CD4-positive, alpha-beta memory T cell (primary cell): ENCODE results near the gene FMN1. TPM values are rescaled to one million over a fixed set of nuclear protein-coding genes. Genes with fewer than 3 reads are reported as not detected.

Source experiments
- CTCF ChIA-PET: fragments of 350-600 bp; sonication (Branson Sonifier 250); formaldehyde crosslinking; loops from one replicate; lab custom pipeline; 2021; ENCODE audit warnings: inconsistent platforms; ENCODE audit not compliant: partially characterized antibody; lab: Charles Lee
- POLR2A ChIA-PET: fragments of 350-600 bp; sonication (Branson Sonifier 250); formaldehyde crosslinking; loops from one replicate; lab custom pipeline; 2021; ENCODE audit not compliant: partially characterized antibody; lab: Charles Lee
- DNase-seq, 5 donors: peaks; one replicate each; pipeline versions ENCODE4 v3.0.0 to v3.0.0-alpha.2; 2020 to 2022; ENCODE audit warnings: mixed read lengths in 1 of 5
- H3K27ac ChIP-seq: one replicate; pipeline ENCODE4 v1.7.0; 2013; ENCODE audit warnings: low read depth, low read length
- H3K27me3 ChIP-seq: 2 replicates; pipeline ENCODE4 v1.7.0; 2013; ENCODE audit warnings: mild to moderate bottlenecking, low read length, moderate library complexity; ENCODE audit not compliant: insufficient read depth
- H3K36me3 ChIP-seq: 2 replicates; pipeline ENCODE4 v1.7.0; 2013; ENCODE audit warnings: mild to moderate bottlenecking, low read length, moderate library complexity; ENCODE audit not compliant: insufficient read depth
- H3K4me1 ChIP-seq: 2 replicates; pipeline ENCODE4 v1.7.0; 2013; ENCODE audit warnings: mild to moderate bottlenecking, low read length, moderate library complexity; ENCODE audit not compliant: insufficient read depth
- H3K4me3 ChIP-seq, 2 donors: one replicate each; pipeline ENCODE4 v1.7.0; 2013; ENCODE audit warnings: low read length in 2 of 2, mild to moderate bottlenecking in 1 of 2
- H3K9me3 ChIP-seq, 2 donors: one replicate each; pipeline ENCODE4 v1.7.0; 2013; ENCODE audit warnings: low read length in 2 of 2, control low read depth in 1 of 2; ENCODE audit not compliant: control insufficient read depth in 1 of 2
- H3K27ac Mint-ChIP-seq, 7 donors: one replicate each; pipeline ENCODE4 v1.8.0; 2020 to 2021; ENCODE audit warnings: mixed read lengths in 7 of 7, mild to moderate bottlenecking in 6 of 7, inconsistent platforms in 3 of 7, moderate library complexity in 3 of 7
- H3K27me3 Mint-ChIP-seq, 2 donors: one replicate each; pipeline ENCODE4 v1.8.0; 2020 to 2021; ENCODE audit warnings: mixed read lengths in 2 of 2
- H3K36me3 Mint-ChIP-seq, 2 donors: one replicate each; pipeline ENCODE4 v1.8.0; 2020 to 2021; ENCODE audit warnings: mixed read lengths in 2 of 2, inconsistent platforms in 1 of 2, mild to moderate bottlenecking in 1 of 2
- H3K4me1 Mint-ChIP-seq, 4 donors: one replicate each; pipeline ENCODE4 v1.8.0; 2020 to 2021; ENCODE audit warnings: mixed read lengths in 4 of 4, mild to moderate bottlenecking in 1 of 4
- H3K4me3 Mint-ChIP-seq, 8 donors: one replicate each; pipeline ENCODE4 v1.8.0; 2020 to 2021; ENCODE audit warnings: mixed read lengths in 8 of 8, mild to moderate bottlenecking in 7 of 8, moderate library complexity in 6 of 8, inconsistent platforms in 3 of 8
- H3K9me3 Mint-ChIP-seq, 8 donors: one replicate each; pipeline ENCODE4 v1.8.0; 2020 to 2021; ENCODE audit warnings: mixed read lengths in 8 of 8, mild to moderate bottlenecking in 5 of 8, inconsistent platforms in 3 of 8, moderate library complexity in 1 of 8
- intact Hi-C: fragments of 100-400 bp; cut with micrococcal nuclease; formaldehyde crosslinking; loops from one replicate; pipeline ENCODE4 v1.15.1; 2023
- polyA plus RNA-seq, 2 donors: library from polyadenylated mRNA; unstranded; fragments of 300-500 nt; fragmentation: Illumina TruSeq; gene quantifications; one replicate each; pipeline ENCODE4 v1.2.3, GENCODE V29; 2021
- total RNA-seq, 2 experiments: library from RNA; stranded (reverse); gene quantifications; one replicate each; pipeline ENCODE4 v1.2.3, GENCODE V29; 2021

FMN1 gene
- total and polyA plus RNA-seq, 4 experiments from 2014 or later, result 0.02 to 0.84 (median 0.38) TPM

DNA sequence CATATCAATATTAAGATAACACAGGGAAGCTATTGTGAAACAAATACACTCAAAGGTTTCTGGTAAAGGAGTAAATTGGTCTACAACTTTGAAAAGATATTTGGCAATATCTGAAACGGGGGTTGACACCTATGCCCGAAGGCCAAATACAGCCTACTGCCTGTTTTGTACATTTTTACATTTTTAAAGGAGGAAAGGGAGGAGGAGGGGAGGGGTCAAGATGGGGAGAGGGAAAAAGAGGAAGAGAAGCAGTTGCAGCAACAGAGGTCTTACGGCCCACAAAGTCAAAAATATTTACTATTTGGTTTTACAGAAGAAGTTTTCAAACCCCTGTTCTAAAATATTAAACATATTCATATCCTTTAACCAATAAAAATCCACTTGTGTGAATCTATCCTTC, 94.2 kb downstream of the FMN1 start:
- H3K9me3 Mint-ChIP-seq, result peaks cover 0 to 9% (median 0%) of the 10 kb centered on the region in 8 donors
- Histone ChIP-seq H3K36me3 (no peaks in the 10 kb centered on the region), H3K4me1 (peaks cover 19% of the 10 kb centered on the region), H3K27ac (no peak overlapping the region), H3K27me3 (no peaks in the 10 kb centered on the region), H3K9me3 (no peaks in the 10 kb centered on the region), H3K4me3 (no peak overlapping the region)
- CTCF ChIA-PET, result interaction anchor here (1.7 kb wide), 1 partner anchor 14 kb away, joined by 3 read pairs; no protein-coding TSS in a partner anchor
- no peak for DNase-seq
- H3K4me1 Mint-ChIP-seq, result peaks cover 0 to 25% (median 2%) of the 10 kb centered on the region in 4 donors
- H3K27me3 Mint-ChIP-seq, result peaks cover 0 to 2% of the 10 kb centered on the region in 2 donors
- H3K27ac Mint-ChIP-seq, result no peak overlapping the region
- H3K4me3 Mint-ChIP-seq, result no peak overlapping the region
- intact Hi-C loops, result no loop called here
- no peaks in the 10 kb centered on the region for H3K36me3 Mint-ChIP-seq
- POLR2A ChIA-PET, result no interaction called here

DNA sequence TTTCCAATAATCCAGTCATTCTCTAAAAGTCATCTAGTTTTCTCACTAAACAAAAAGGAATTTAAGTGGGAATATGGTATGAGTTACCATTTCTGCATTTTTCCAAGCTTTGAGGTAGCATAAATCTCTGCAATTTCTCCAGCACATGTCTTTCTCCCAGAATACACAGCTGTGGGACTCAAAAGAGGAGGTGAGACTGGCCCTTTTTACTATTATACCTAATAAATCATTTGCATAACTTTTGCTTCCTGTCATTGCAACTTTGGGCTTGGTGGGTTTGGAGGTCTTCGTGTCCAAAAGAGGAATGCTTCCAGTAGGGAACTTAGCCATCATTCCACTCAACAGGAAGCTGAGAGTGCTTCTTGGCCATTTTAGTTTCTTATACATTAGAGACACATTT, 94.8 kb downstream of the FMN1 start:
- H3K4me3 Mint-ChIP-seq, result no peak overlapping the region
- peaks cover 0 to 9% (median 0%) of the 10 kb centered on the region in 8 donors for H3K9me3 Mint-ChIP-seq
- no peak overlapping the region for H3K27ac Mint-ChIP-seq
- intact Hi-C loops, result no loop called here
- H3K36me3 ChIP-seq, result no peaks in the 10 kb centered on the region
- H3K27me3 ChIP-seq, result no peaks in the 10 kb centered on the region
- H3K36me3 Mint-ChIP-seq, result no peaks in the 10 kb centered on the region
- peaks cover 0 to 20% (median 2%) of the 10 kb centered on the region in 4 donors for H3K4me1 Mint-ChIP-seq
- CTCF ChIA-PET, result interaction anchor here (0.5 kb wide), 1 partner anchor 234 kb away, joined by 3 read pairs; no protein-coding TSS in a partner anchor
- peaks cover 13% of the 10 kb centered on the region for H3K4me1 ChIP-seq
- POLR2A ChIA-PET, result no interaction called here
- no peak for DNase-seq
- no peak overlapping the region for H3K4me3 ChIP-seq
- H3K27ac ChIP-seq, result no peak overlapping the region
- H3K27me3 Mint-ChIP-seq, result peaks cover 0 to 2% of the 10 kb centered on the region in 2 donors
- no peaks in the 10 kb centered on the region for H3K9me3 ChIP-seq

DNA sequence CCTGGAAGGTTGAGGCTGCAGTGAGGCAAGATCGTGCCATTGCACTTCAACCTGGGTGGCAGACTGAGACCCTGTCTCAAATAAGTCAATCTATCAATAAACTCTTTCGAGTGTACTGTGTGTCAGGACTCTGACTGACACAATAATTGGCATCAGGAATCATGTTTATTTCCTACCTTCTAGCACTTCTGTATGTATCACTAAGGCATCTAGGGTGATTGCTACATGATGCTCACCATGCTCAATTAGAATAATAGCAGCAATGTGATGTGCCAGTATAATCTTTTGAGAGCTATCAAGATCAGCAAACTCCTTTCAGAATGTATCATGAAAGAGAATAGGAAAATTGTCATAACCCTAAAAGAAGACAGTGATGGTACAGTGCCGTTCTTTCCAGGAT, 95.3 kb downstream of the FMN1 start:
- Histone ChIP-seq H3K27ac (no peak overlapping the region), H3K4me3 (no peak overlapping the region), H3K9me3 (no peaks in the 10 kb centered on the region), H3K4me1 (peaks cover 11% of the 10 kb centered on the region), H3K27me3 (no peaks in the 10 kb centered on the region), H3K36me3 (no peaks in the 10 kb centered on the region)
- no peak for DNase-seq
- Mint-ChIP-seq H3K27me3 (peaks cover 0 to 2% of the 10 kb centered on the region in 2 donors), H3K27ac (peak overlapping the region in 1 of 7 donors; percentile 25), H3K4me1 (peaks cover 0 to 16% (median under 1%) of the 10 kb centered on the region in 4 donors), H3K9me3 (peaks cover 0 to 9% (median 0%) of the 10 kb centered on the region in 8 donors), H3K36me3 (no peaks in the 10 kb centered on the region), H3K4me3 (peak overlapping the region in 1 of 8 donors; percentile 8)
- intact Hi-C loops, result no loop called here
- CTCF ChIA-PET, result interaction anchor here (0.5 kb wide), 1 partner anchor 233 kb away, joined by 3 read pairs; no protein-coding TSS in a partner anchor
- POLR2A ChIA-PET, result no interaction called here

DNA sequence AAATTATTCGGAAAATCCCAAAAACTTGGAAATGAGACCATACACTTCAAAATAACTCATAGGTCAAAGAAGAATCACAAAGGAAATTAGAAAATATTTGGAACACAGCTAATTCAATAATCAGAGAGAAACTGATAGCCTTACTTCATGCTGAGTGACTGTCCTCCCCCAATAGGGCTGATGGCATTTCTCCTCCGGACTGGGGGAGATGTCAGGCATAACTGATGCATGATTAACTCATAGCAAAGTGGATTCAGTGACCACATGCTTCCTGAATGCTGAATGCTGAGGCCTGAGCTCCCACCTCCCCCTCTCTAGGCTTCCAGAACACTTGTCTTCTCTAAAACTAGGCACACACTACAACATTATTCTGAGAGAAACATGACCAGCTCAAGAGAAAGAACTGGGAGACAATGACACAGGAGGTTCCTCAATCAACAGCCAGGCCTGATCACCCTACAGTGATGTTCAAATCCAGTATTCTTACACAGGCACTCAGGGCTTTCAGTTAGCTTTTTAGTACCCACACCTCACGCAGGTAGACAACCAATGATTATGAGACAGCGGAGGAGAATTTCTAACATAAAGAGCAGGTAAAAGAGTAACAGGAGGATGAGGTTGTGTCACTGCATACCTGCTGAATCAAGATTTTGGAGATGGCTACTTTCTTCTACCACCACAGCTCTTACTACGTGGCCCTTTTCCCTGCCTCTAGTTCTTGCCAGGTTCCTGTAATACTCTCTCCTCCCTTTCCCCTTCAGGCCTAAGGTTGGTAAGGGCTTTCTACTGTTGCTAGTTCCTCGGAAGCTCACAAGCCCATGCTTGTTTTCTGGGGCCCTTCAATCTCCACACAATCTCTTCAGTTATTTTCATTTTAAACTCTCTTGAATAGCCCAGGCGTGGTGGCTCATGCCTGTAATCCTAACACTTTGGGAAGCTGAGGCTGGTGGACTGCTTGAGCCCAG, 96.1 kb downstream of the FMN1 start:
- Histone ChIP-seq H3K4me1 (peaks cover 3% of the 10 kb centered on the region), H3K27ac (no peak overlapping the region), H3K36me3 (no peaks in the 10 kb centered on the region), H3K4me3 (no peak overlapping the region), H3K27me3 (no peaks in the 10 kb centered on the region), H3K9me3 (no peaks in the 10 kb centered on the region)
- ChIA-PET POLR2A (no interaction called here), CTCF (no interaction called here)
- DNase-seq, result no peak
- Mint-ChIP-seq H3K9me3 (peaks cover 0 to 9% (median 0%) of the 10 kb centered on the region in 8 donors), H3K27ac (no peak overlapping the region), H3K36me3 (no peaks in the 10 kb centered on the region), H3K27me3 (peaks cover 1 to 2% of the 10 kb centered on the region in 2 donors), H3K4me1 (peaks cover 0 to 14% (median 0%) of the 10 kb centered on the region in 4 donors), H3K4me3 (no peak overlapping the region)
- intact Hi-C loops, result no loop called here

DNA sequence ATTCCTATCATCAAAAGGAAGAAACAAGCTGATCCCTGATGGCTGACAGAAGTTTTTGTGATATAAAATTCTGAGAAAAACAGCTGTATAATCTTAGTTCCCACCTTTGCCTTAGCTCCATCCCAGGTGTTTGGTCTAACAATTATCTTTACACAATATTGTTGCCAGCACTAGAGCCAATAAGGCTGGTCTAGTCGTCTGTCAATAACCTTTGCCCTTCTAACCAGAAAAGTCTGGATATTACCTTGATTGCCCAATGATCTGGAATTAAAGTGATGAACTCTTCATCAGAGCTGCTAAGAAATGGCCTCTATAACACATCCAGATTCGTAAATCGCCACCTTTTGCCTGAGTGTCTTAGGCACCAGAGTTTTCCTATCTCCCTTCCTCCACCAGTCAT, 98.4 kb downstream of the FMN1 start:
- no peaks in the 10 kb centered on the region for H3K36me3 ChIP-seq
- no peak overlapping the region for H3K4me3 Mint-ChIP-seq
- H3K27me3 Mint-ChIP-seq, result peaks cover 1 to 2% of the 10 kb centered on the region in 2 donors
- H3K36me3 Mint-ChIP-seq, result no peaks in the 10 kb centered on the region
- ChIA-PET CTCF (no interaction called here), POLR2A (interaction anchor here (0.6 kb wide), 1 partner anchor 639 kb away, joined by 3 read pairs; no protein-coding TSS in a partner anchor)
- intact Hi-C loops, result no loop called here
- peaks cover 0 to 2% (median 0%) of the 10 kb centered on the region in 8 donors for H3K9me3 Mint-ChIP-seq
- peaks cover 0 to 24% (median 7%) of the 10 kb centered on the region in 4 donors for H3K4me1 Mint-ChIP-seq
- peaks cover 10% of the 10 kb centered on the region for H3K4me1 ChIP-seq
- H3K27ac ChIP-seq, result no peak overlapping the region
- DNase-seq, result no peak
- no peak overlapping the region for H3K27ac Mint-ChIP-seq
- H3K27me3 ChIP-seq, result no peaks in the 10 kb centered on the region
- H3K4me3 ChIP-seq, result no peak overlapping the region
- H3K9me3 ChIP-seq, result no peaks in the 10 kb centered on the region

DNA sequence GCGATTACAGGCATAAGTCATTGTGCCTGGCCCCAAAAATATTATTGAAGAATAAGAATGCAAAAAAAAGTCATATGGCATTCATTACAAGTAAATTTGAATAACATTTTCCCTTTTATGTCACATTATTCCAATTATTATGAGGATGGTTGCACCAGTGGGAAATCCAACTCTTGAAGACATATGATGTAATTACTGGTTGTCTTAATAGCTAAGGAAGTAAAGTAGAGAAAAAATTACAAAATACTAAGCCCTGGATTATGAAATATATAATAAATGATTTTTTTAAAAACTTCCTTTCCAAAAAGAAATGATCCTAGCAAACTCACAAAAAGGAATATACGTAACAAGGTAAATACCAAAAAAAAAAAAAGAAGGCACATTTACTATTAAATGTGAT, 98.9 kb downstream of the FMN1 start:
- Mint-ChIP-seq H3K4me1 (peaks cover 0 to 24% (median 7%) of the 10 kb centered on the region in 4 donors), H3K9me3 (peaks cover 0 to 2% (median 0%) of the 10 kb centered on the region in 8 donors), H3K4me3 (no peak overlapping the region), H3K36me3 (no peaks in the 10 kb centered on the region), H3K27me3 (peaks cover 1 to 2% of the 10 kb centered on the region in 2 donors), H3K27ac (no peak overlapping the region)
- CTCF ChIA-PET, result no interaction called here
- intact Hi-C loops, result no loop called here
- Histone ChIP-seq H3K4me3 (no peak overlapping the region), H3K36me3 (no peaks in the 10 kb centered on the region), H3K9me3 (no peaks in the 10 kb centered on the region), H3K27ac (no peak overlapping the region), H3K27me3 (no peaks in the 10 kb centered on the region), H3K4me1 (peaks cover 10% of the 10 kb centered on the region)
- no peak for DNase-seq
- POLR2A ChIA-PET, result no interaction called here

DNA sequence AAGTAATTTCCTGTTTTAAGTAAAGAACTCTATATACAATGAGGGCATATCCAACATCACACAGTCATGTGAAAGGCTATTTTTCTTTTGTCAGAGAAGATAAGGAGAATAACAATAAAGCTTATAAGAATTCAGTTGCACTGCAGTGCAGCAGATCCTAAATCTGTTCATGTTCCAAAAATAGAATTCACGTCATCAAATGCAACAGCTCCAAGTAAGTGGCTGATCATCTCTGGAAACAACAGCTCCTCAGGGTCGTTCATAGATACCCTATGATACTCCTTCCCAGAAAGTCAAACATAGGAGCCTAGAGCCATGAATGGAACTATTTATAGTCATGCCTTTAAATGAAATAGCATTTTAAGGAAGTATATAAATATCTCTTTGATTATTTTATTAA, 100.2 kb downstream of the FMN1 start:
- Histone ChIP-seq H3K36me3 (no peaks in the 10 kb centered on the region), H3K27ac (no peak overlapping the region), H3K4me1 (peaks cover 10% of the 10 kb centered on the region), H3K27me3 (no peaks in the 10 kb centered on the region), H3K4me3 (no peak overlapping the region), H3K9me3 (no peaks in the 10 kb centered on the region)
- intact Hi-C loops, result no loop called here
- Mint-ChIP-seq H3K4me3 (no peak overlapping the region), H3K4me1 (peaks cover 0 to 25% (median 7%) of the 10 kb centered on the region in 4 donors), H3K27me3 (peaks cover 0 to 1% of the 10 kb centered on the region in 2 donors), H3K36me3 (no peaks in the 10 kb centered on the region), H3K27ac (no peak overlapping the region), H3K9me3 (no peaks in the 10 kb centered on the region)
- ChIA-PET CTCF (no interaction called here), POLR2A (no interaction called here)
- no peak for DNase-seq
